Activated CD8-positive, alpha-beta memory T cell treated with anti-CD3 and anti-CD28 coated beads, Interleukin-2, amount 50 U/mL, for 4 hours (primary cell): Measurements from ENCODE around the gene FLVCR2.

Source experiments
- DNase-seq: peaks from one replicate; pipeline ENCODE4 v3.0.0-alpha.2; 2020

FLVCR2 gene

GRCh38 chr14:75578102-75578785 is at the start of gene FLVCR2:
TSS of gene FLVCR2 (plus strand) at chr14:75578620. CDS start at chr14:75578973, 353 bp downstream.
- peak; percentile 61 for DNase-seq

- no peak for DNase-seq
These were observed 47.2 kb upstream of the FLVCR2 start for GRCh38 chr14:75531256-75531655.

GRCh38 chr14:75531660-75532317 is 46.6 kb upstream of the FLVCR2 start:
- no peak for DNase-seq

GRCh38 chr14:75533791-75534555 is 44.4 kb upstream of the FLVCR2 start:
- no peak for DNase-seq

GRCh38 chr14:75535164-75535898 is 43.1 kb upstream of the FLVCR2 start:
- no peak for DNase-seq

- no peak for DNase-seq
These were observed 41.3 kb upstream of the FLVCR2 start for GRCh38 chr14:75537071-75537470.

GRCh38 chr14:75539162-75539560 is 39.3 kb upstream of the FLVCR2 start:
- DNase-seq = no peak

- DNase-seq = no peak
These were observed 38.6 kb upstream of the FLVCR2 start for GRCh38 chr14:75539561-75540478.

GRCh38 chr14:75540479-75540851 is 38.0 kb upstream of the FLVCR2 start:
- DNase-seq = no peak

- DNase-seq = peak; percentile 76
These were observed 35.8 kb upstream of the FLVCR2 start for GRCh38 chr14:75542588-75543091.

- DNase-seq = no peak
These were observed 35.2 kb upstream of the FLVCR2 start for GRCh38 chr14:75543253-75543652.

GRCh38 chr14:75543786-75544185 is 34.6 kb upstream of the FLVCR2 start:
- no peak for DNase-seq

- no peak for DNase-seq
These were observed 32.5 kb upstream of the FLVCR2 start for GRCh38 chr14:75545907-75546306.

- no peak for DNase-seq
These were observed 30.7 kb upstream of the FLVCR2 start for GRCh38 chr14:75547552-75548250.

- no peak for DNase-seq
These were observed 29.9 kb upstream of the FLVCR2 start for GRCh38 chr14:75548544-75548943.

- no peak for DNase-seq
These were observed 29.3 kb upstream of the FLVCR2 start for GRCh38 chr14:75549169-75549568.

GRCh38 chr14:75551021-75551420 is 27.4 kb upstream of the FLVCR2 start:
- DNase-seq = no peak

GRCh38 chr14:75553157-75553556 is 25.3 kb upstream of the FLVCR2 start:
- no peak for DNase-seq

- DNase-seq = no peak
These were observed 24.6 kb upstream of the FLVCR2 start for GRCh38 chr14:75553761-75554364.

GRCh38 chr14:75554482-75554881 is 23.9 kb upstream of the FLVCR2 start:
- no peak for DNase-seq

- no peak for DNase-seq
These were observed 20.0 kb upstream of the FLVCR2 start for GRCh38 chr14:75558440-75558839.
